Measurements from ENCODE around the gene CBX2.

Gene CBX2

GRCh38 chr17:79830763-79831264 lies 52.9 kb downstream of the CBX2 start:
- TF ChIP-seq POLR2AphosphoS5 (IDR thresholded peaks at IDR 0.05; ENCODE audit: low read depth, low read length), result no peak
- TF ChIP-seq TAF1 (IDR thresholded peaks at IDR 0.05; ENCODE audit: borderline replicate concordance, insufficient read depth, low read length), result no peak
- no peak for TF ChIP-seq REST (IDR thresholded peaks at IDR 0.05; ENCODE audit: insufficient read depth in 1 of 2, low read depth in 2 of 2, low read length in 2 of 2)
- TF ChIP-seq FOXP2 (optimal IDR thresholded peaks at IDR 0.05; ENCODE audit: borderline replicate concordance, extremely low read depth, extremely low read length, insufficient read depth), result no peak
- no peak for TF ChIP-seq SIN3A (IDR thresholded peaks at IDR 0.05; ENCODE audit: borderline replicate concordance, insufficient read depth, low read length)

GRCh38 chr17:79831265-79832217 lies 53.6 kb downstream of the CBX2 start:
- TF ChIP-seq SIN3A (IDR thresholded peaks at IDR 0.05; ENCODE audit: borderline replicate concordance, insufficient read depth, low read length), result no peak
- no peak for TF ChIP-seq REST (IDR thresholded peaks at IDR 0.05; ENCODE audit: insufficient read depth in 1 of 2, low read depth in 2 of 2, low read length in 2 of 2)
- TF ChIP-seq POLR2AphosphoS5 (IDR thresholded peaks at IDR 0.05; ENCODE audit: low read depth, low read length), result no peak

GRCh38 chr17:79832218-79833109 lies 54.5 kb downstream of the CBX2 start:
- TF ChIP-seq SIN3A (IDR thresholded peaks at IDR 0.05; ENCODE audit: borderline replicate concordance, insufficient read depth, low read length), result no peak
- TF ChIP-seq POLR2AphosphoS5 (IDR thresholded peaks at IDR 0.05; ENCODE audit: low read depth, low read length), result no peak
- TF ChIP-seq TAF1 (IDR thresholded peaks at IDR 0.05; ENCODE audit: borderline replicate concordance, insufficient read depth, low read length), result no peak
- TF ChIP-seq REST (IDR thresholded peaks at IDR 0.05; ENCODE audit: insufficient read depth in 1 of 2, low read depth in 2 of 2, low read length in 2 of 2), result no peak
- TF ChIP-seq FOXP2 (optimal IDR thresholded peaks at IDR 0.05; ENCODE audit: borderline replicate concordance, extremely low read depth, extremely low read length, insufficient read depth), result no peak

- TF ChIP-seq TAF1 (IDR thresholded peaks at IDR 0.05; ENCODE audit: borderline replicate concordance, insufficient read depth, low read length) (no peak), REST (IDR thresholded peaks at IDR 0.05; ENCODE audit: insufficient read depth in 1 of 2, low read depth in 2 of 2, low read length in 2 of 2) (no peak), FOXP2 (optimal IDR thresholded peaks at IDR 0.05; ENCODE audit: borderline replicate concordance, extremely low read depth, extremely low read length, insufficient read depth) (no peak), SIN3A (IDR thresholded peaks at IDR 0.05; ENCODE audit: borderline replicate concordance, insufficient read depth, low read length) (no peak), POLR2AphosphoS5 (IDR thresholded peaks at IDR 0.05; ENCODE audit: low read depth, low read length) (no peak)
These were observed 55.1 kb downstream of the CBX2 start for GRCh38 chr17:79833110-79833450.
